ENCODE measurements around the gene ZBTB5.
A peak's percentile ranks its signal among the peaks of the same experiment; 100 is the strongest.

ZBTB5 gene

DNA sequence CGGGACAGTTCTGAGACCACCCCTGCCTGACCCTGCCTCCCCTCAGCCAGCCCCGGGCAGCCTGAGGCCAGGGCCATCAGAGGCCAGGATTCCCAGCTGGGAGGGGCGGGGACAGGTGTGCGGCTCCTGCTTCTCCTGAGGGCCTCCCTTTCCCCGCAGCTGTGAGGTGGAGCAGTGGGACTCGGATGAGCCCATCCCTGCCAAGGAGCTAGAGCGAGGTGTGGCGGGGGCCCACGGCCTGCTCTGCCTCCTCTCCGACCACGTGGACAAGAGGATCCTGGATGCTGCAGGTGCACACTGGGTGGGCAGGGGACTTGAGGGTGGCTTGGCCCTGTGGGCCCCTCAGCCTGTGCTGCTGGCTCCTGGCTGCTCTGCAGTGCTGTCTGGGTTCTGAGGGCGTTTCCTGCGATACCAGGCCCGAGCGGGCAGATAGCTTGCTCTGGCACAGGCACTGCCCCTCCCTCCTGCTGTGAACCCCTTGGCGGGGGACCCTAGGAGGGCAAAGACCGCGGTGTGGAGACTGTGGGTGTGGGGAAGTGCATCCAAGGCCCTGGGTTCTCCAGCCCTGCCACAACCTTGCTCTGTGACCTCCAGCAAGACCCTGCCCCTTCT, 40.5 kb downstream of the ZBTB5 start:
- H3K9me3 Mint-ChIP-seq = no peaks in the 10 kb centered on the region
- peaks cover 5% of the 10 kb centered on the region for H3K27me3 Mint-ChIP-seq (ENCODE audit: low read depth, poor library complexity)
- H3K27ac Mint-ChIP-seq = no peak overlapping the region
- peaks cover 30% of the 10 kb centered on the region for H3K36me3 Mint-ChIP-seq (ENCODE audit: low read depth)
- TF ChIP-seq, protein P1, sequence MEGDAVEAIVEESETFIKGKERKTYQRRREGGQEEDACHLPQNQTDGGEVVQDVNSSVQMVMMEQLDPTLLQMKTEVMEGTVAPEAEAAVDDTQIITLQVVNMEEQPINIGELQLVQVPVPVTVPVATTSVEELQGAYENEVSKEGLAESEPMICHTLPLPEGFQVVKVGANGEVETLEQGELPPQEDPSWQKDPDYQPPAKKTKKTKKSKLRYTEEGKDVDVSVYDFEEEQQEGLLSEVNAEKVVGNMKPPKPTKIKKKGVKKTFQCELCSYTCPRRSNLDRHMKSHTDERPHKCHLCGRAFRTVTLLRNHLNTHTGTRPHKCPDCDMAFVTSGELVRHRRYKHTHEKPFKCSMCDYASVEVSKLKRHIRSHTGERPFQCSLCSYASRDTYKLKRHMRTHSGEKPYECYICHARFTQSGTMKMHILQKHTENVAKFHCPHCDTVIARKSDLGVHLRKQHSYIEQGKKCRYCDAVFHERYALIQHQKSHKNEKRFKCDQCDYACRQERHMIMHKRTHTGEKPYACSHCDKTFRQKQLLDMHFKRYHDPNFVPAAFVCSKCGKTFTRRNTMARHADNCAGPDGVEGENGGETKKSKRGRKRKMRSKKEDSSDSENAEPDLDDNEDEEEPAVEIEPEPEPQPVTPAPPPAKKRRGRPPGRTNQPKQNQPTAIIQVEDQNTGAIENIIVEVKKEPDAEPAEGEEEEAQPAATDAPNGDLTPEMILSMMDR (IDR thresholded peaks at IDR 0.05) = no peak
- no peak overlapping the region for H3K4me3 Mint-ChIP-seq
- DNase-seq = no peak
- H3K4me1 Mint-ChIP-seq = peaks cover 30% of the 10 kb centered on the region

DNA sequence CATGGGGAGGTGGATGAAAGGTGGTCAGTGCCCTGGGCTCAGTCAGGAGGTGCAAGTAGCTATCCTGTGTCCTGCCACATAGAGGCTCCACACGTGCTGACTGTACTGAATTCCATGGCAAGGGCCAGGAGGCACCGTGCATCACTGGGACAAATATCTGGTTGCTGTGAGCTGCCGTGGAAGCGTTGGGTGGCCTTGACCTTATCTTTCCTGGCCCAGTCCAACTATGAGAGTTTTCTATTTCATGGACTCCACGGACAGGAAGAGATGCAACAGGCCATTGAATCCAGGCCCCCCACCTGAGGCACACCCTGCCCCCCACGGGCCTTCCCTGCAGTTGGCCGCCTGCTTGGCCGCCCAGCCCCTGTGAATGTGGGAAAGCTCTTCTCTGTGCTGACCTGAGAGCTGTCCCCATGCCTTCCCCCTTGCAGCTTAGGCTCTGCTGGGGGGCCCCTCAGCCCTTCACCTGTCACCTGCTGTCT, 41.0 kb downstream of the ZBTB5 start:
- Mint-ChIP-seq H3K4me3 (peak overlapping the region; percentile 96), H3K9me3 (no peaks in the 10 kb centered on the region), H3K27me3 (ENCODE audit: low read depth, poor library complexity) (peaks cover 5% of the 10 kb centered on the region), H3K27ac (no peak overlapping the region), H3K36me3 (ENCODE audit: low read depth) (peaks cover 30% of the 10 kb centered on the region), H3K4me1 (peaks cover 30% of the 10 kb centered on the region)
- no peak for DNase-seq
- TF ChIP-seq, protein P1 (IDR thresholded peaks at IDR 0.05) = no peak

DNA sequence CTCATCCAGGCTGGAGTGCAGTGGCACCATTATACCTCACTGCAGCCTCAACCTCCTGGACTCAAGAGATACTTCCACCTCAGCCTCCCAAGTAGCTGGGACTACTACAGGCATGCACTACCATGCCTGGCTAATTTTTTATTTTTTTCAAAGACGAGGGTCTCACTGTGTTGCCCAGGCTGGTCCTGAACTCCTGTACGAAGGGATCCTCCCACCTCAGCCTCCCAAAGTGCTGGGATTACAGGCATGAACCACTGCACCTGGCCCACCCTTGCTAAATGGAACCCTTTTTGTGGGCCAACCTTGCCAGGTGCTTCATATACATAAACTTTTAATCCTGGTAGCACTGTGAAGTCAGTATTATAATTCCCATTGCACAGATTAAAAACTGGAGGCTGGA, 41.7 kb downstream of the ZBTB5 start:
- H3K4me1 Mint-ChIP-seq = peaks cover 30% of the 10 kb centered on the region
- peaks cover 8% of the 10 kb centered on the region for H3K27me3 Mint-ChIP-seq (ENCODE audit: low read depth, poor library complexity)
- no peak overlapping the region for H3K27ac Mint-ChIP-seq
- TF ChIP-seq, protein P1 (IDR thresholded peaks at IDR 0.05) = no peak
- DNase-seq = no peak
- peaks cover 24% of the 10 kb centered on the region for H3K36me3 Mint-ChIP-seq (ENCODE audit: low read depth)
- no peaks in the 10 kb centered on the region for H3K9me3 Mint-ChIP-seq
- peak overlapping the region; percentile 96 for H3K4me3 Mint-ChIP-seq

DNA sequence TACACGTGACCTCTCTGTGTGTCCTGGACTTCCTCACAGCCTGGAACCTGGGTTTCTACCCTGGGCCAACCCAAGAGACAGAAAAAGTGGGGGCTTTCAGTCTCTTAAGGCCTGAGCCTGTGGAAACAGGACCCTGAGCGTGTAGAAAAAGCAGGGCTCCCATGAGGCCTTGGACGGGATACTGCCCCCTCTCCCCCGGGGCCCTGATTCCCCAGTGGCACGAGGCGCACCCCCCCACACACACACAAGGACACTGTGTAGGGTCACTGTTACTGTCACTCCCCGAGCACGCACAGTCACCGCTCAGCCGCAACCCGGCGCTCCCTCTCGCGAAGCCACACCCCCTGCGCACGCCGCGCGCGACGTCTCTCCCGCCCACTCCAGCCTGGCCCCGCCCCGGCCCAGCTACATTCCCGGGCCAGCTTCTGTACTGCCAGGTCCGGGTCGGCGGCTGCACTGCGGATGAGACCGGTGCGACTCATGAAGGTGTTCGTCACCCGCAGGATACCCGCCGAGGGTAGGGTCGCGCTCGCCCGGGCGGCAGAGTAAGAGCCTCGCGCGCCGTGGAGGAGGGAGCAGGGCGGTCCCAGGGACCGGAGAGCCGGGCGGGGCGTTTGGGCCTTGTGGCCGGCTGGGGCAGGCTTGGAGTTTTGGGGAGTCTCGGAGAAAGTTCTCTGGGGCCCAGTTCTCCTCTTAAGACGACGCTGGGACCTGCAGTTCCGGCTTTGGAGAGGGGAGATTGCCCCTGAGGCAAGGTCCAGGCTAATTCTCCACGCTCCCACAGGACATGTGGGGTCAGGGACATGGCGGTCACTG, 42.8 kb downstream of the ZBTB5 start, which contains the start of gene GRHPR:
GRHPR (plus strand) TSS at position 408 of the 816 bp plus-strand sequence; CDS start at position 463, 55 bp downstream.
- DNase-seq = peak; percentile 93
- H3K4me3 Mint-ChIP-seq = peak within 1 kb of the TSS; percentile 96
- H3K4me1 Mint-ChIP-seq = peaks cover 30% of the 10 kb centered on the region
- peak within 1 kb of the TSS; percentile 95 for H3K27ac Mint-ChIP-seq
- no peaks in the 10 kb centered on the region for H3K9me3 Mint-ChIP-seq
- H3K36me3 Mint-ChIP-seq (ENCODE audit: low read depth) = peaks cover 17% of the 10 kb centered on the region
- peaks cover 8% of the 10 kb centered on the region for H3K27me3 Mint-ChIP-seq (ENCODE audit: low read depth, poor library complexity)
- TF ChIP-seq, protein P1 (IDR thresholded peaks at IDR 0.05) = no peak

DNA sequence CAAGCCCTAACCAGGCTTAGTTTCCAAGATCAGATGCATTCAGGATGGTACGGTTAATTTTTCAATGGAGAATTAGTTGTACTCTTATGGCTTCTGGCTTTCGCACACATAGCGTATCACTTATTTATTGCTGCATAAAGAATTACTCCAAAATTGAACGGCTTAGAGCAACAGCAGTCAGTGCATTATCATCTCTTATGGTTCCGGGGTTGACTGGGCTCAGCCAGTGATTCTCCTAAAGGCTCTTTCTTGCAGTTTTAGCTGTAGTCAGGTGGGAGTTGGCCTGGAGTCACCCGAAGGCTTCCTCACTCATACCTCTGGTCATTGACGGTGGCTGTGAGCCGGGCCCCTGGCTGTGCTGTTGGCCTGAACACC, 43.3 kb downstream of the ZBTB5 start:
- TF ChIP-seq, protein P1 (IDR thresholded peaks at IDR 0.05) = no peak
- Mint-ChIP-seq H3K4me1 (peaks cover 30% of the 10 kb centered on the region), H3K27me3 (ENCODE audit: low read depth, poor library complexity) (peaks cover 8% of the 10 kb centered on the region), H3K4me3 (peak overlapping the region; percentile 96), H3K27ac (peak overlapping the region; percentile 94), H3K9me3 (no peaks in the 10 kb centered on the region), H3K36me3 (ENCODE audit: low read depth) (peaks cover 14% of the 10 kb centered on the region)
- DNase-seq = no peak
